ENCODE measurements around the gene MOBP.

DNA sequence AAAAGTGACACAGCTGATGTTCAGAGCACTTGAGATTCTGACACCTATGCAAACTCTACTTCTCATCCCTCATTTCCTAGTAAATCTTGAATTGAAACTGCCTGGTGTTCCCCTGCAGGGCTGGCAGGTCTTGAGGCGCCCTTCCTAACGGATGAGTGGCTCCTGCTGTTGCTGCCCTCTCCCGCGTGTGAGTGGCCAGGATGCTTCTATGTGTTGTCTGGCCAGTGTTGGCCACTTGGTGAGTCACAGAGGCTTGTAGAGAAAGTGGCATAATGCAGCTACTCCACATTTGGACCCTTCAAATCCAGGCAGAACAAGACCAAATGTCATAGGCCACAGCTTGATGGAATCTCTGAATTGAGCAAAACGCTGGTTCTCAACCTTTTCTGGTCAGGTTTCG lies 63.6 kb downstream of the MOBP start:
- TF ChIP-seq FOXM1 (IDR thresholded peaks at IDR 0.05; ENCODE audit: borderline replicate concordance) (no peak), TARDBP (IDR thresholded peaks at IDR 0.05) (no peak), ARNT (IDR thresholded peaks at IDR 0.05) (no peak), L3MBTL2 (conservative IDR thresholded peaks at IDR 0.05) (no peak), BHLHE40 (IDR thresholded peaks at IDR 0.05; ENCODE audit: borderline replicate concordance) (no peak), SUZ12 (IDR thresholded peaks at IDR 0.05) (no peak), HDGF (IDR thresholded peaks at IDR 0.05; ENCODE audit: borderline replicate concordance) (no peak), NFRKB (IDR thresholded peaks at IDR 0.05) (no peak), ELF4 (IDR thresholded peaks at IDR 0.05) (no peak), CTBP1 (IDR thresholded peaks at IDR 0.05; ENCODE audit: borderline replicate concordance) (no peak), SP1 (IDR thresholded peaks at IDR 0.05) (no peak), FOXK2 (IDR thresholded peaks at IDR 0.05) (no peak)
- TF ChIP-seq, protein P1, sequence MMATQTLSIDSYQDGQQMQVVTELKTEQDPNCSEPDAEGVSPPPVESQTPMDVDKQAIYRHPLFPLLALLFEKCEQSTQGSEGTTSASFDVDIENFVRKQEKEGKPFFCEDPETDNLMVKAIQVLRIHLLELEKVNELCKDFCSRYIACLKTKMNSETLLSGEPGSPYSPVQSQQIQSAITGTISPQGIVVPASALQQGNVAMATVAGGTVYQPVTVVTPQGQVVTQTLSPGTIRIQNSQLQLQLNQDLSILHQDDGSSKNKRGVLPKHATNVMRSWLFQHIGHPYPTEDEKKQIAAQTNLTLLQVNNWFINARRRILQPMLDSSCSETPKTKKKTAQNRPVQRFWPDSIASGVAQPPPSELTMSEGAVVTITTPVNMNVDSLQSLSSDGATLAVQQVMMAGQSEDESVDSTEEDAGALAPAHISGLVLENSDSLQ (IDR thresholded peaks at IDR 0.05), result no peak
